ENCODE results near the gene CAPS. TPM values are rescaled to one million over a fixed set of nuclear protein-coding genes. Genes with fewer than 3 reads are reported as not detected.

CAPS gene
- polyA plus RNA-seq, 1 donor (not counting 4 experiments of a cell fraction or from before 2014, with no cell fraction given), result 2.7 TPM

DNA sequence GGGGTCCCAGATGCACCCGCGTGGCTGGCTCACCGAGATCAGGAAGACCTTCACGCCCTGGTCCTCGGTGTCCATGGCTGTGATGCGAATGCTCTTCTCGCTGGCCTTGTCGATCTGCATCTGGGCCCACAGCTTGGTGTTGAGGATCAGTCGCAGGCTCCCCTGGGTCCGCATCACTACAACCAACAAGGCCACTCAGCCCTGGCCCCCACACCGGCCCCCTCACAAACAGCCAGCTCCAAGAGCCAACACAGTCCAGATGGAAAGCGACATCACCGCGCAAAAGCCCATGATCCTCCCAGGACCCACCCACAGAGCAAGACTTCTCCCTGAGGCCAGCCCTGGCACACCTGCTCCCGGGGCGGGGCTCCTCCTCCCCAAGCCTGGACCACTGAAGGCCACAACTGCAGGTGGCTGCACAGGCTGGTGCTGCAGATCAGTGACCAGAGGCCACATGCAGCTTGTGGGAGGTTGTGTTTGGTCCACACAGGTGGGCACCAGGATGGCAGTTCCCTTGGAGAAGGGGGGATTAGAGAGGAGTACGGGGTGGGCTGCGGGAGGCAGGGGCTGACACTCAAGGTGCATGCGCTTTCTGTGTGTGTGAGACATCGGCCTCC, 4.5 kb downstream of the CAPS start:
- dilution Hi-C loops (cut with MboI; ENCODE audit: extremely low pct_ligation_motif_present, low sequenced_read_pairs), result no loop called here
- no peak for DNase-seq (ENCODE audit: low read depth, low spot score)

DNA sequence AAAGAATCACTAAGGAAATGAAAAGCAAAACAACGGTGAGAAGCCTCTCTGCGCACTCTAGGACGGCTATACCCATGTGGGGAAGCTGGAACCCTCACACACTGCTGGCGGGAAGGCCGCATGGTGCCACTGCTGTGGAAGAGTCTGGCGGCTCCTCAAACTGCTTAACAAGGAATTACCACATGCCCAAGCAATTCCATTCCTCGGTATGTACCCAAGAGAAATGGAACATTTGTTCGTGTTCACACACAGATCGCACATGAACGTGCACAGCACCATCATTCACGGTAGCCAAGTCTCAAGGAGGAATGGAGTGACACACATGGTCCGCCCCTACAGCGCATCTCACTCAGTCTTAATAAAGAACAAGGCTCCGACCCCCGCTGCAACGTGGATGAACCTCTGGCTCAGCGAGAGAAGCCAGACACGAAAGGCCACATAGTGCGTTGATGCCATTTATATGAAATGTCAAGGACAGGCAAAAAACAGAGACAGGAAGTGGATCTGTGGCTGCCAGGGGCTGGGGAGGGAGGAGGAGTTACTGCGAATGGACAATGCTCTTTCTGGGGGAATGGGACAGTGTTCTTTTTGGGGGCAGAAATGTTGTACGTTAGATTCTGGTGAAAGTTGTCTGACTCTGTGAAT, 7.6 kb downstream of the CAPS start:
- FAIRE-seq (no peak), DNase-seq (ENCODE audit: low read depth, low spot score) (no peak)
- Histone ChIP-seq H4K20me1 (ENCODE audit: control insufficient read depth, extremely low read depth, insufficient read depth, low read length) (no peaks in the 10 kb centered on the region), H3K4me3 (ENCODE audit: control insufficient read depth in 2 of 3, extremely low read depth in 1 of 3, insufficient read depth in 2 of 3, low read depth in 1 of 3, low read length in 3 of 3) (no peak overlapping the region), H2AFZ (ENCODE audit: control insufficient read depth, low read length) (no peak overlapping the region), H3K27ac (ENCODE audit: control insufficient read depth, insufficient read depth, low read length) (no peak overlapping the region), H3K9ac (ENCODE audit: control insufficient read depth, extremely low read depth, insufficient read depth, low read length) (no peak overlapping the region), H3K27me3 (ENCODE audit: control insufficient read depth, extremely low read depth, insufficient read depth, low read length) (no peaks in the 10 kb centered on the region), H3K79me2 (ENCODE audit: control insufficient read depth, insufficient read depth, low read length) (no peaks in the 10 kb centered on the region), H3K4me2 (ENCODE audit: control insufficient read depth, extremely low read depth, insufficient read depth, low read depth, low read length) (no peak overlapping the region), H3K9me1 (ENCODE audit: control insufficient read depth, extremely low read depth, insufficient read depth, low read length) (no peaks in the 10 kb centered on the region), H3K36me3 (ENCODE audit: control insufficient read depth in 2 of 2, extremely low read depth in 1 of 2, insufficient read depth in 2 of 2, low read length in 2 of 2) (peaks cover 23 to 53% of the 10 kb centered on the region in 2 experiments), H3K4me1 (ENCODE audit: control insufficient read depth, extremely low read depth, insufficient read depth, low read length) (no peaks in the 10 kb centered on the region), H3K9me3 (ENCODE audit: control insufficient read depth, low read depth, low read length) (no peaks in the 10 kb centered on the region)
- TF ChIP-seq, protein P1, sequence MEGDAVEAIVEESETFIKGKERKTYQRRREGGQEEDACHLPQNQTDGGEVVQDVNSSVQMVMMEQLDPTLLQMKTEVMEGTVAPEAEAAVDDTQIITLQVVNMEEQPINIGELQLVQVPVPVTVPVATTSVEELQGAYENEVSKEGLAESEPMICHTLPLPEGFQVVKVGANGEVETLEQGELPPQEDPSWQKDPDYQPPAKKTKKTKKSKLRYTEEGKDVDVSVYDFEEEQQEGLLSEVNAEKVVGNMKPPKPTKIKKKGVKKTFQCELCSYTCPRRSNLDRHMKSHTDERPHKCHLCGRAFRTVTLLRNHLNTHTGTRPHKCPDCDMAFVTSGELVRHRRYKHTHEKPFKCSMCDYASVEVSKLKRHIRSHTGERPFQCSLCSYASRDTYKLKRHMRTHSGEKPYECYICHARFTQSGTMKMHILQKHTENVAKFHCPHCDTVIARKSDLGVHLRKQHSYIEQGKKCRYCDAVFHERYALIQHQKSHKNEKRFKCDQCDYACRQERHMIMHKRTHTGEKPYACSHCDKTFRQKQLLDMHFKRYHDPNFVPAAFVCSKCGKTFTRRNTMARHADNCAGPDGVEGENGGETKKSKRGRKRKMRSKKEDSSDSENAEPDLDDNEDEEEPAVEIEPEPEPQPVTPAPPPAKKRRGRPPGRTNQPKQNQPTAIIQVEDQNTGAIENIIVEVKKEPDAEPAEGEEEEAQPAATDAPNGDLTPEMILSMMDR (optimal IDR thresholded peaks at IDR 0.05 in 1 of 3, IDR thresholded peaks at IDR 0.05 in 1 of 3, conservative IDR thresholded peaks at IDR 0.05 in 1 of 3; ENCODE audit: extremely low read depth in 1 of 3, insufficient read depth in 2 of 3, low read length in 3 of 3), result no peak
- TF ChIP-seq EZH2 (IDR thresholded peaks at IDR 0.05; ENCODE audit: low read length), result no peak
- dilution Hi-C loops (cut with MboI; ENCODE audit: extremely low pct_ligation_motif_present, low sequenced_read_pairs), result no loop called here

More for the DNA sequence above, 4.5 kb downstream of the CAPS start:
- peaks cover 11% of the 10 kb centered on the region for H3K4me1 ChIP-seq (ENCODE audit: control insufficient read depth, extremely low read depth, insufficient read depth, low read length)
- H3K4me2 ChIP-seq (ENCODE audit: control insufficient read depth, extremely low read depth, insufficient read depth, low read depth, low read length), result no peak overlapping the region
- no peak overlapping the region for H2AFZ ChIP-seq (ENCODE audit: control insufficient read depth, low read length)
- no peak overlapping the region for H3K27ac ChIP-seq (ENCODE audit: control insufficient read depth, insufficient read depth, low read length)
- no peaks in the 10 kb centered on the region for H4K20me1 ChIP-seq (ENCODE audit: control insufficient read depth, extremely low read depth, insufficient read depth, low read length)
- TF ChIP-seq, protein P1 (optimal IDR thresholded peaks at IDR 0.05 in 1 of 3, IDR thresholded peaks at IDR 0.05 in 1 of 3, conservative IDR thresholded peaks at IDR 0.05 in 1 of 3; ENCODE audit: extremely low read depth in 1 of 3, insufficient read depth in 2 of 3, low read length in 3 of 3), result no peak
- TF ChIP-seq EZH2 (IDR thresholded peaks at IDR 0.05; ENCODE audit: low read length), result no peak
- no peaks in the 10 kb centered on the region for H3K27me3 ChIP-seq (ENCODE audit: control insufficient read depth, extremely low read depth, insufficient read depth, low read length)
- H3K9me1 ChIP-seq (ENCODE audit: control insufficient read depth, extremely low read depth, insufficient read depth, low read length), result no peaks in the 10 kb centered on the region
- no peak overlapping the region for H3K4me3 ChIP-seq (ENCODE audit: control insufficient read depth in 2 of 3, extremely low read depth in 1 of 3, insufficient read depth in 2 of 3, low read depth in 1 of 3, low read length in 3 of 3)
- no peaks in the 10 kb centered on the region for H3K9me3 ChIP-seq (ENCODE audit: control insufficient read depth, low read depth, low read length)
- no peak overlapping the region for H3K9ac ChIP-seq (ENCODE audit: control insufficient read depth, extremely low read depth, insufficient read depth, low read length)
- FAIRE-seq, result no peak
- H3K79me2 ChIP-seq (ENCODE audit: control insufficient read depth, insufficient read depth, low read length), result no peaks in the 10 kb centered on the region
- H3K36me3 ChIP-seq (ENCODE audit: control insufficient read depth in 2 of 2, extremely low read depth in 1 of 2, insufficient read depth in 2 of 2, low read length in 2 of 2), result peaks cover 21 to 31% of the 10 kb centered on the region in 2 experiments

All from keratinocyte (primary cell).